Measurements from ENCODE around the gene CTPS1. TPM values are rescaled to one million over a fixed set of nuclear protein-coding genes. Genes with fewer than 3 reads are reported as not detected.

The CTPS1 gene
- total and polyA plus RNA-seq, 7 donors: 1.8 to 99.0 (median 26.0) TPM

GRCh38 chr1:40985875-40986274, 6.4 kb downstream of the CTPS1 start:
- Histone ChIP-seq H3K9me3 (no peaks in the 10 kb centered on the region), H3K4me1 (peaks cover 0 to 78% (median 71%) of the 10 kb centered on the region in 4 donors), H3K27me3 (no peaks in the 10 kb centered on the region), H3K36me3 (peaks cover 4 to 57% (median 34%) of the 10 kb centered on the region in 4 donors), H3K4me3 (no peak overlapping the region), H3K27ac (peak overlapping the region in 3 of 4 donors; percentile 93 to 98 (median 98))
- no peak for TF ChIP-seq POLR2AphosphoS5 (IDR thresholded peaks at IDR 0.05)
- no peak for TF ChIP-seq CTCF (IDR thresholded peaks at IDR 0.05)
- TF ChIP-seq EP300 (IDR thresholded peaks at IDR 0.05): no peak
- TF ChIP-seq POLR2A (IDR thresholded peaks at IDR 0.05): no peak
- 86 to 90% methylated on average over 3 of the region's 3 CpGs for WGBS, 2 donors
- DNase-seq: no peak
- intact Hi-C loops (cut with DNase I): loop anchor here (10.0 kb wide), 1 partner anchor 119 kb away; no protein-coding TSS in a partner anchor

GRCh38 chr1:40986328-40986783, 6.9 kb downstream of the CTPS1 start:
- H3K27me3 ChIP-seq: no peaks in the 10 kb centered on the region
- H3K36me3 ChIP-seq: peaks cover 4 to 62% (median 37%) of the 10 kb centered on the region in 4 donors
- intact Hi-C loops (cut with DNase I): loop anchor here (10.0 kb wide), 1 partner anchor 118 kb away; no protein-coding TSS in a partner anchor
- WGBS, 2 donors: 96 to 97% methylated on average over 10 of the region's 10 CpGs
- peak overlapping the region in 3 of 4 donors; percentile 93 to 98 (median 98) for H3K27ac ChIP-seq
- H3K4me1 ChIP-seq: peaks cover 0 to 73% (median 66%) of the 10 kb centered on the region in 4 donors
- H3K9me3 ChIP-seq: no peaks in the 10 kb centered on the region
- TF ChIP-seq CTCF (IDR thresholded peaks at IDR 0.05) (no peak), POLR2AphosphoS5 (IDR thresholded peaks at IDR 0.05) (no peak), EP300 (IDR thresholded peaks at IDR 0.05) (no peak), POLR2A (IDR thresholded peaks at IDR 0.05) (no peak)
- H3K4me3 ChIP-seq: no peak overlapping the region
- DNase-seq: no peak

- no peak for DNase-seq
- H3K4me1 ChIP-seq: peaks cover 0 to 67% (median 61%) of the 10 kb centered on the region in 4 donors
- H3K36me3 ChIP-seq: peaks cover 4 to 68% (median 42%) of the 10 kb centered on the region in 4 donors
- no peak overlapping the region for H3K4me3 ChIP-seq
- H3K9me3 ChIP-seq: no peaks in the 10 kb centered on the region
- peak overlapping the region in 3 of 4 donors; percentile 93 to 98 (median 98) for H3K27ac ChIP-seq
- TF ChIP-seq POLR2AphosphoS5 (IDR thresholded peaks at IDR 0.05) (no peak), POLR2A (IDR thresholded peaks at IDR 0.05) (no peak), CTCF (IDR thresholded peaks at IDR 0.05) (no peak), EP300 (IDR thresholded peaks at IDR 0.05) (no peak)
- intact Hi-C loops (cut with DNase I): loop anchor here (10.0 kb wide), 1 partner anchor 118 kb away; no protein-coding TSS in a partner anchor
- WGBS, 2 donors: 89 to 94% methylated on average over 3 of the region's 3 CpGs
- no peaks in the 10 kb centered on the region for H3K27me3 ChIP-seq
Observed at GRCh38 chr1:40986956-40987355, 7.5 kb downstream of the CTPS1 start.

- Histone ChIP-seq H3K4me3 (no peak overlapping the region), H3K27me3 (no peaks in the 10 kb centered on the region), H3K9me3 (no peaks in the 10 kb centered on the region), H3K27ac (peak overlapping the region in 2 of 4 donors; percentile 98), H3K4me1 (peaks cover 0 to 60% (median 54%) of the 10 kb centered on the region in 4 donors), H3K36me3 (peaks cover 4 to 75% (median 45%) of the 10 kb centered on the region in 4 donors)
- intact Hi-C loops (cut with DNase I): loop anchor here (10.0 kb wide), 1 partner anchor 117 kb away; no protein-coding TSS in a partner anchor
- TF ChIP-seq EP300 (IDR thresholded peaks at IDR 0.05): no peak
- no peak for TF ChIP-seq POLR2A (IDR thresholded peaks at IDR 0.05)
- no peak for TF ChIP-seq POLR2AphosphoS5 (IDR thresholded peaks at IDR 0.05)
- TF ChIP-seq CTCF (IDR thresholded peaks at IDR 0.05): no peak
- WGBS, 2 donors: 94% methylated on average over 9 of the region's 9 CpGs
- DNase-seq: peak; percentile 12
Observed at GRCh38 chr1:40987439-40988276, 8.2 kb downstream of the CTPS1 start.
